ENCODE measurements around the gene PPP1R26.

DNA sequence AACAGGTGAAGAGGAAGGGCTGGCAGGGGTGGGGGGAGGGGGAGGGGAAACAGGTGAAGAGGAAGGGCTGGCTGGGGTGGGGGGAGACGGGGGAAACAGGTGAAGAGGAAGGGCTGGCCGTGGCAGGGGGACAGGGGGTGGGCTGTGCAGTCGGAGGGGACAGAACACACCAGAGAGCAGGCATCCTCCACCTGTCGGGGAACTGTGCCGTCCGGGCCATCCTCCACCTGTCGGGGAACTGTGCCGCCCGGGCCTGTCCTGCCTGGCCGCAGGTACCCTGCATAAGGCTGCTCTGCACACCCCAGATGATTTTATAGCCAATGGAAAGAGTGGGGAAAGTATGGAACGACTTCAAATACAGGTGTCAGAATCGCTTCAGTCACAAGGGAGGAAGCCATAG is 32.5 kb upstream of the PPP1R26 start:
- TF ChIP-seq, protein P1, sequence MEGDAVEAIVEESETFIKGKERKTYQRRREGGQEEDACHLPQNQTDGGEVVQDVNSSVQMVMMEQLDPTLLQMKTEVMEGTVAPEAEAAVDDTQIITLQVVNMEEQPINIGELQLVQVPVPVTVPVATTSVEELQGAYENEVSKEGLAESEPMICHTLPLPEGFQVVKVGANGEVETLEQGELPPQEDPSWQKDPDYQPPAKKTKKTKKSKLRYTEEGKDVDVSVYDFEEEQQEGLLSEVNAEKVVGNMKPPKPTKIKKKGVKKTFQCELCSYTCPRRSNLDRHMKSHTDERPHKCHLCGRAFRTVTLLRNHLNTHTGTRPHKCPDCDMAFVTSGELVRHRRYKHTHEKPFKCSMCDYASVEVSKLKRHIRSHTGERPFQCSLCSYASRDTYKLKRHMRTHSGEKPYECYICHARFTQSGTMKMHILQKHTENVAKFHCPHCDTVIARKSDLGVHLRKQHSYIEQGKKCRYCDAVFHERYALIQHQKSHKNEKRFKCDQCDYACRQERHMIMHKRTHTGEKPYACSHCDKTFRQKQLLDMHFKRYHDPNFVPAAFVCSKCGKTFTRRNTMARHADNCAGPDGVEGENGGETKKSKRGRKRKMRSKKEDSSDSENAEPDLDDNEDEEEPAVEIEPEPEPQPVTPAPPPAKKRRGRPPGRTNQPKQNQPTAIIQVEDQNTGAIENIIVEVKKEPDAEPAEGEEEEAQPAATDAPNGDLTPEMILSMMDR (IDR thresholded peaks at IDR 0.05; ENCODE audit: borderline replicate concordance, extremely low read depth, low read length, poor library complexity, severe bottlenecking) = no peak
- TF ChIP-seq EZH2 (IDR thresholded peaks at IDR 0.05; ENCODE audit: borderline replicate concordance, low read depth, low read length, severe bottlenecking) = no peak
